ENCODE measurements around the gene STIM2. TPM values are rescaled to one million over a fixed set of nuclear protein-coding genes. Genes with fewer than 3 reads are reported as not detected.
A peak's percentile ranks its signal among the peaks of the same experiment; 100 is the strongest.

STIM2 gene
- total RNA-seq, 4 donors from 2014 or later = 16.9 to 29.5 (median 22.4) TPM

DNA sequence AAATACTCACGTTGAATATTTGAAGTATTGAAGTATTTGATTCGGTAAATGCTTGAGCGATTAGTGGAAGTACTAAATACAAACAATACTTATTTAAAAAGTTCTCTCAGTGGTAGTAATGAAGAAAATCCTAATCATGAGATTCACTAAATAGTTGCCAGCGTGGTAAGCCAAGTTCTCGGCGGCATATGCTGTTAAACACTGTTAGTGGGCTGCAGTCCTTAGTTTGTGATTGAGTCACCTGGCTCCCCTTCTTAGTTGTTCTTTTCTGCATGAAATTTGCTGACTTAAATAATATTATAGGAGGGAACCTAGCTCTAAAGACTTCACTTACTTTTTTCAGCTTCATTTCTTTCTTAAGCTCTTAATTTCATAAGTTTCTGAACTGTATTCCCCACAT is 51.4 kb downstream of the STIM2 start:
- TF ChIP-seq, protein P1, sequence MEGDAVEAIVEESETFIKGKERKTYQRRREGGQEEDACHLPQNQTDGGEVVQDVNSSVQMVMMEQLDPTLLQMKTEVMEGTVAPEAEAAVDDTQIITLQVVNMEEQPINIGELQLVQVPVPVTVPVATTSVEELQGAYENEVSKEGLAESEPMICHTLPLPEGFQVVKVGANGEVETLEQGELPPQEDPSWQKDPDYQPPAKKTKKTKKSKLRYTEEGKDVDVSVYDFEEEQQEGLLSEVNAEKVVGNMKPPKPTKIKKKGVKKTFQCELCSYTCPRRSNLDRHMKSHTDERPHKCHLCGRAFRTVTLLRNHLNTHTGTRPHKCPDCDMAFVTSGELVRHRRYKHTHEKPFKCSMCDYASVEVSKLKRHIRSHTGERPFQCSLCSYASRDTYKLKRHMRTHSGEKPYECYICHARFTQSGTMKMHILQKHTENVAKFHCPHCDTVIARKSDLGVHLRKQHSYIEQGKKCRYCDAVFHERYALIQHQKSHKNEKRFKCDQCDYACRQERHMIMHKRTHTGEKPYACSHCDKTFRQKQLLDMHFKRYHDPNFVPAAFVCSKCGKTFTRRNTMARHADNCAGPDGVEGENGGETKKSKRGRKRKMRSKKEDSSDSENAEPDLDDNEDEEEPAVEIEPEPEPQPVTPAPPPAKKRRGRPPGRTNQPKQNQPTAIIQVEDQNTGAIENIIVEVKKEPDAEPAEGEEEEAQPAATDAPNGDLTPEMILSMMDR (IDR thresholded peaks at IDR 0.05) = no peak
- ATAC-seq (ENCODE audit: low FRiP score) = no peak

DNA sequence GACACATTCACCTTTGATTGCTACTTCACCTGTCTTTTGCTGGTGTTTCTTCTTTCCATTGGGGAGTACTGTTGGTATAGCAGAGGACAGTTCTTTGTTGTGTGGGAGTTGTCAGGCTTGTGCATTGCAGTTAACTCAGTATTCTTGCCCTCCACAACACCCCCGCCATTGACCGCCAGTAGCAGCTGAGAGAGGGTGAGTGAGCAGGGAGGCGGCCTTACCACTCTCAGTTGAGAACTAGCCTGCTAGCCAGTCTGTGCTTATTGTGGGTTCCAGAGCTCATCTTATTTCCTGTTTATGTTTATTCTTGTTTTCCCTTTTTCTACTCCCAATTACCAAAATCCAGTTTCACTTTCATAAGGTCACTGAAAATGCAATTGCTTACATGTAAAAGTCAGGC is 52.2 kb downstream of the STIM2 start:
- ATAC-seq (ENCODE audit: low FRiP score) (no peak), DNase-seq (ENCODE audit: low spot score) (no peak)
- TF ChIP-seq, protein P1 (IDR thresholded peaks at IDR 0.05) = no peak

More for the DNA sequence above, 51.4 kb downstream of the STIM2 start:
- DNase-seq (ENCODE audit: low spot score) = no peak

DNA sequence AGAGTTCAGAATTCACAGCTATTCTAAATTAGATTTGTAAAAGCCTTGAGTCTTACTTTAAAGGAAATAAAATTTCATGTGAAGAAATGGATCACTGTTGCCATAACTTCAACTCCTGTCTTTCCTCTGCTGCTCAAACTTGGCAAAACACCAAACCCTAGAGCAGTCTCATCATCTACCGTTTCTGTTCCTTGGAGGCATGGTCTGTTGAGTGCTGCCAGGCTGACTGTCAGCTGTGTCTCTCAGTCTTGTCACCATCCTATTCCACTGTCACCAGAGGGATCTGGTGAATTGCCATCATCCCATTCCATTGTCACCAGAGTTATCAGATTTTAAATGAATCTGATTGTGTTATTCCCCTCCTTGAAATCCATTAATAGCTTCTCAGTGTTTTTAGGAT is 55.6 kb downstream of the STIM2 start:
- TF ChIP-seq, protein P1 (IDR thresholded peaks at IDR 0.05) = no peak
- no peak for ATAC-seq (ENCODE audit: low FRiP score)
- DNase-seq (ENCODE audit: low spot score) = no peak

DNA sequence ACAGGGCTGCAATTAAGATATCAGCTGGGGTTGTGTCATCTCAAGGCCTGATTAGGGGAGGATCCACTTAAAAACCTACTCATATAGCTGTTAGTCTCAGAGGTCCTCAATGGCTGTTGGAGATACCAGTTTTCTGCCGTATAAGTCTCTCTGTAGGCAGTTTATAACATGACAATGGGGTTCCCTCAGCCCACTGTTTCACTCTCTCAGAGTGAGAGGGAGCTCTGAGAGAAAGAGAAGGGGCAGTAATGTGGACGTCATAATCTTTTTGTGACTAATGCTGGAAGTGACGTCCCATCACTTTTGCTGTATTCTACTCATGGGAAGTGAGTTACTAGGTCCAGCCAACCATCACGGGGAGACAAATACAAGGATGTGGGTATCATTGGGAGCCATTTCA is 70.3 kb downstream of the STIM2 start:
- DNase-seq (ENCODE audit: low spot score) (no peak), ATAC-seq (ENCODE audit: low FRiP score) (peak; percentile 19)
- TF ChIP-seq, protein P1 (IDR thresholded peaks at IDR 0.05) = no peak

DNA sequence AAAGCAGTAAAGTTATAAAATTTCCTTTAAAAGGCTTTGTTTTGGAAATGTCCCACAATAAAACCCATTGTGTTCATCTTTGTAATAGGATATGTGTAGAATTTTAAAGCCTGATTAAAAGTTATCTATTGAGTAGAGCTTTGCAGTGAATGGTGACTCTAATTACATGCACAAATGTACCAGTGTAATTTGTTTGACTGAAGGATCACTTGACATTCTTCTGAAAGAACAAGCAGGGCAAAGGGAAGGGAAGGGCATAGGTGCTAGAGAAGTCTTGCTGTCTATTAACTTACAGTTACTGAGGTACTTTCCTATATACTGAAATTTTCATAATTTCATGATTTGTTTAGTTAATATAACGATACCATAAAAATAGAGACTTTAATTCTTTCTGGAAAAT is 70.8 kb downstream of the STIM2 start:
- TF ChIP-seq, protein P1 (IDR thresholded peaks at IDR 0.05) = no peak
- no peak for ATAC-seq (ENCODE audit: low FRiP score)

DNA sequence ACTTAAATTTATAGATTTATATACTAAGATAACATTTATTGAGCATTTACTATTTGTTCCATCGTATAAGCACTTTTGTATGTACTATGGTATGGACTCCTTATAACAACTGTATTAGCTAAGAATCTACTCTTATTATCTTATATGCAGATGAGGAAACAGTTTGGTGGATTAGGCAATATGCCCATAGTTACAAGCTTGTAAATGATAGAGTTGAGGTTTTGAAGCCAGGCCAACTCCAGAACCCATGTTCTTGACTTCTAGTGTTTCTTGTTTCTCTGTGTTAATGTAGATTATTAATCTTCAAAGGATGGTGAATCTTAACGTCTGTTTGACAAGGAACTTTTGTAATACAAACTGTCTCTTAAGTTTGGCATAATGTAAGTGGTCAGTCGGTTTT is 71.3 kb downstream of the STIM2 start:
- TF ChIP-seq, protein P1 (IDR thresholded peaks at IDR 0.05) = no peak
- ATAC-seq (ENCODE audit: low FRiP score) = no peak
- DNase-seq (ENCODE audit: low spot score) = no peak

More for the DNA sequence above, 70.8 kb downstream of the STIM2 start:
- DNase-seq (ENCODE audit: low spot score) = no peak

DNA sequence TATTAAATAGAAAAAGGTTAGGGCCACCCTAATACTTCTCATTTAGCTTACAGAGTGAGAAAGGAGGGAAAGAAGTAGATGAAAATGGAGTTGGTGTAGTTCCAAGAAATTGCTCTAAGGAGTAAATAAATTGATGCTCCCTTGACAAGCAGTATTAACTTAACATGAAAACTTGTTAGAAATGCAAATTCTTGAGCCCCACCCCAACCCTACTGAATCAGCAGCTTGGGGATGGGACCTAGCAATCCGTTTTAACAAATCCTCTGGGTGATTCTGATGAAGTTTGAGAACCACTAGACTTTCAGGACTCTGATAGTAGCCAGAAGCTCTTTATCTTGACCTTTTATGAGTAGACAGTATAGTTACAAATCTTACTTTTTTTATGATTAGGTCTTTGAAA is 74.8 kb downstream of the STIM2 start:
- TF ChIP-seq, protein P1 (IDR thresholded peaks at IDR 0.05) = no peak
- ATAC-seq (ENCODE audit: low FRiP score) (no peak), DNase-seq (ENCODE audit: low spot score) (no peak)
